ENCODE data around the gene KIRREL1.

The KIRREL1 gene

DNA sequence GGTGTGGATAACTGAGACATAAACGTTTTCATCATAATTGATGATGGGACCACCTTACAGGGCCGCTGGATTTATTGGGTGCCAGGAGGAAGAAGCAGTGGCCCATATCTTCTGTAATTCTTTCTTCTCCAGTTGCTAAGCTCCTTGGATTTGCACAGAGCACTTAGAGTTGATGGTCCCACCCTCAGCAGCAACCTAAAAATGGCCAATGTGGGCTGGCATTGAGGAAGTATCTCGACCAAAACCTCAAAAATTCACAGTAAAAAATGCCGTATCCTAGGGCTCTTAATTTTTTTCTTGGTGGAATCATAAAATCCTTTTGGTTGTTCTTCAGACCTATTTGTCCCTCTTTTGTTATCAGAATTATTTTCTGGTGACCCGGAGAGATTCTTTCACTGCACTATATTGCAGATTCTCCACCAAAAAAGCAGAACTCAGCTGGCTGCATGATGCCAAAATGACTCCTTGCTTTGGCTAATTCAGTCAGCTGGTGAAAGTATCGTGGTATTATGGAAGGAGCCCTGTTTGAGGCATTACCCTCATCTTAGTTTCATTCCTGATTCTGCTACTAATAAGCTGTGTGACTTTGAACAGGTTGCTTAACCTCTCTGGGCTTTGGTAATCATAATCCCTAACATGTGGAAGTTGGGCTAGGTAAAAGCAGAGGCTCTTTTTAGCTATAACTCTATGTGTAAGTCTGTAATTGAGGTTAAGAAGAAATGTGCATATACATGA, 27.6 kb downstream of the KIRREL1 start:
- Histone ChIP-seq H3K79me2 (ENCODE audit: control insufficient read depth, low read length) (no peaks in the 10 kb centered on the region), H3K4me1 (ENCODE audit: control insufficient read depth, low read length) (no peaks in the 10 kb centered on the region), H4K20me1 (ENCODE audit: control insufficient read depth, insufficient read depth, low read depth, low read length) (no peaks in the 10 kb centered on the region)

DNA sequence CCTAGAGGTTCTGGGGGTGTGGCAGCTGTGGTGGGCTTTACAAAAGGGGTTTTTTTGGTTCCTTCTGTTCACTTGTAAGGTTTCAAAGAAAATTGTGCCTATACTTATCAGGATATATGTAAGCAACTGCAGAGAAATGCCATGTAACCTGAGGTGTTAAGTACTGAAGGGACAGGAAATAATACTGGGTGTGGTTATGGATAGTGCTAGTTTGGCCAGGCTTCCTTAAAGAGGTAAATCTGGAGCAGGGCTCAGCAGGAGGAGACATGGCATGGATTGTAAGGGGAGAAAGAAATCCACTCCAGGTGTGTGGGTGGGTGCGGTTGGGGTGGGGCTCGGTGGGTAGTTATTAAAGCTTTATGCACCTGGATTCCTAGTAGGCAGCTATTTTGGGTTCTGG, 28.3 kb downstream of the KIRREL1 start:
- Histone ChIP-seq H3K79me2 (ENCODE audit: control insufficient read depth, low read length) (no peaks in the 10 kb centered on the region), H3K27ac (ENCODE audit: low read depth, low read length) (no peak overlapping the region), H3K9me3 (ENCODE audit: control insufficient read depth, insufficient read depth, low read length) (no peaks in the 10 kb centered on the region), H3K9me2 (replicated peaks; ENCODE audit: control insufficient read depth, low read length) (no peaks in the 10 kb centered on the region), H3K4me2 (ENCODE audit: low read length) (no peak overlapping the region), H3F3A (ENCODE audit: control insufficient read depth, insufficient read depth) (no peaks in the 10 kb centered on the region), H4K20me1 (ENCODE audit: control insufficient read depth, insufficient read depth, low read depth, low read length) (no peaks in the 10 kb centered on the region), H3K27me3 (ENCODE audit: control insufficient read depth, low read length) (peaks cover 31% of the 10 kb centered on the region), H3K4me3 (ENCODE audit: low read length) (no peak overlapping the region), H3K36me3 (ENCODE audit: control insufficient read depth, low read length) (no peaks in the 10 kb centered on the region), H3K4me1 (ENCODE audit: control insufficient read depth, low read length) (no peaks in the 10 kb centered on the region)
- TF ChIP-seq CTCF (IDR thresholded peaks at IDR 0.05; ENCODE audit: low read depth, low read length, poor library complexity, severe bottlenecking) (no peak), EZH2phosphoT487 (IDR thresholded peaks at IDR 0.05; ENCODE audit: borderline replicate concordance, low read length) (no peak)

More for the DNA sequence above, 27.6 kb downstream of the KIRREL1 start:
- Histone ChIP-seq H3K9me2 (replicated peaks; ENCODE audit: control insufficient read depth, low read length) (no peaks in the 10 kb centered on the region), H3K27me3 (ENCODE audit: control insufficient read depth, low read length) (peaks cover 35% of the 10 kb centered on the region), H3K9me3 (ENCODE audit: control insufficient read depth, insufficient read depth, low read length) (no peaks in the 10 kb centered on the region), H3K36me3 (ENCODE audit: control insufficient read depth, low read length) (no peaks in the 10 kb centered on the region), H3K4me2 (ENCODE audit: low read length) (no peak overlapping the region), H3K4me3 (ENCODE audit: low read length) (no peak overlapping the region), H3K27ac (ENCODE audit: low read depth, low read length) (no peak overlapping the region), H3F3A (ENCODE audit: control insufficient read depth, insufficient read depth) (no peaks in the 10 kb centered on the region)
- no peak for TF ChIP-seq EZH2phosphoT487 (IDR thresholded peaks at IDR 0.05; ENCODE audit: borderline replicate concordance, low read length)
- no peak for TF ChIP-seq CTCF (IDR thresholded peaks at IDR 0.05; ENCODE audit: low read depth, low read length, poor library complexity, severe bottlenecking)

DNA sequence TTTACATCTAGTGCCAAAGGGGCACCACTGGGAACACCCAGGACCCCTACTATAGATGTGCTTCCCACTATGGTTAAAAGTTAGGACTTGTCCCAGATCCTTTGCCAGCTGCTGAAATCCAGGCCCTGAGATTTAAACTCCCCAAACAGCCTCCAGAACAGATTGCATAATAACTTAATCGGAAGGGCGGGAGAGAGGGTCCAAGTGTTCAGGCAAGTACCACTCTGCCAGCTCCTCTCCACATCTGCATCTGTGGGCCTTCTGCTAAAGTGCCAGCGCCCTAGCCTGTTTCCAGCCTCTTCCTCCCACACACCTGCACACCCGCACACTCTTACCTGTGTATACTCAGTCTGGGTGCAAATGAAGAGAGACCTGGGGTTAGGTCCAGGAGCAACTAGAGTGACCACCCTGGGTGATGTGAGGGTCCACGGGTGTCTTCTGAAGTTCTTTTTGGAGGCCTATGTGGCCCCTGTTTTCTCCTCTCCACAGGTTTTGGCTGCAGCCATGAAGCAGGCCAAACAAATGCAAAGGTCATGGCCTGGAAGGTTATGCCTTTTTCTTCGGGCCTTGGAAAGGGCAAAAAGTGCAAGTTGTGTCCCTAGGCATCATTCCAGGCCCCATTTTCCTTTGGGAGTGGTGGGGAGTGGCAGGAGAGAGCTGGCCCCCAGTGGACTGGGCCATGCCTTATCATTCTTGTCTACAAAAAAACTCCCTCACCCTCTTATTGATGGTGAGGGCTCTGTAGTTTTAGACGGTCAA, 29.3 kb downstream of the KIRREL1 start:
- H3K9me2 ChIP-seq (replicated peaks; ENCODE audit: control insufficient read depth, low read length), result no peaks in the 10 kb centered on the region
- H3K36me3 ChIP-seq (ENCODE audit: control insufficient read depth, low read length), result no peaks in the 10 kb centered on the region
- TF ChIP-seq CTCF (IDR thresholded peaks at IDR 0.05; ENCODE audit: low read depth, low read length, poor library complexity, severe bottlenecking), result no peak
- no peak for TF ChIP-seq EZH2phosphoT487 (IDR thresholded peaks at IDR 0.05; ENCODE audit: borderline replicate concordance, low read length)
- no peaks in the 10 kb centered on the region for H4K20me1 ChIP-seq (ENCODE audit: control insufficient read depth, insufficient read depth, low read depth, low read length)
- no peaks in the 10 kb centered on the region for H3F3A ChIP-seq (ENCODE audit: control insufficient read depth, insufficient read depth)
- H3K27me3 ChIP-seq (ENCODE audit: control insufficient read depth, low read length), result peaks cover 34% of the 10 kb centered on the region
- H3K27ac ChIP-seq (ENCODE audit: low read depth, low read length), result no peak overlapping the region
- no peak overlapping the region for H3K4me3 ChIP-seq (ENCODE audit: low read length)
- H3K79me2 ChIP-seq (ENCODE audit: control insufficient read depth, low read length), result no peaks in the 10 kb centered on the region
- H3K9me3 ChIP-seq (ENCODE audit: control insufficient read depth, insufficient read depth, low read length), result no peaks in the 10 kb centered on the region
- no peak overlapping the region for H3K4me2 ChIP-seq (ENCODE audit: low read length)
- no peaks in the 10 kb centered on the region for H3K4me1 ChIP-seq (ENCODE audit: control insufficient read depth, low read length)
